Esophagus squamous epithelium (tissue), 4 donors: ENCODE results near the gene GALNT7.

ENCODE experiments used
- CTCF ChIP-seq, 6 experiments: fragments of 450-650 bp in 4 of 6; fragments of 200-600 bp in 2 of 6; sonication (generic) in 2 of 6; IDR thresholded peaks; one replicate each; pipeline ENCODE4 v1.5.1; 2016 to 2019; ENCODE audit warnings: antibody characterized with exemption in 6 of 6, mild to moderate bottlenecking in 4 of 6, moderate library complexity in 4 of 6
- POLR2A ChIP-seq, 4 donors: fragments of 450-650 bp; IDR thresholded peaks; one replicate each; pipeline ENCODE4 v1.6.1; 2017; ENCODE audit warnings: antibody characterized with exemption in 4 of 4, mild to moderate bottlenecking in 4 of 4, moderate library complexity in 3 of 4

- no peak for TF ChIP-seq CTCF (IDR thresholded peaks at IDR 0.05)
- TF ChIP-seq POLR2A (IDR thresholded peaks at IDR 0.05): no peak
Observed at GRCh38 chr4:173166491-173166890, 2.1 kb upstream of the GALNT7 start.
